ENCODE results near the gene ARID3A.
A peak's percentile ranks its signal among the peaks of the same experiment; 100 is the strongest.

The ARID3A gene

GRCh38 chr19:912181-913079 is 13.4 kb upstream of the ARID3A start:
- no peak for DNase-seq

GRCh38 chr19:913080-913748 is 12.6 kb upstream of the ARID3A start, which contains the start of gene R3HDM4:
Gene R3HDM4, minus strand, starts transcription at chr19:913219. Its CDS starts 62 bp downstream, at chr19:913157.
- peak; percentile 26 for DNase-seq

- no peak for DNase-seq
These were observed 9.1 kb upstream of the ARID3A start for GRCh38 chr19:916645-917322.

- no peak for DNase-seq
These were observed 8.3 kb upstream of the ARID3A start, which contains the start of gene KISS1R for GRCh38 chr19:917323-918151. Gene KISS1R, plus strand, starts transcription at chr19:917333. Its CDS starts 170 bp downstream, at chr19:917503.

GRCh38 chr19:918152-918437 is 7.7 kb upstream of the ARID3A start:
- no peak for DNase-seq

GRCh38 chr19:918481-919198 is 7.2 kb upstream of the ARID3A start:
- peak; percentile 42 for DNase-seq

- peak; percentile 77 for DNase-seq
These were observed 6.4 kb upstream of the ARID3A start for GRCh38 chr19:919199-920050.

GRCh38 chr19:920051-920864 is 5.6 kb upstream of the ARID3A start:
- peak; percentile 77 for DNase-seq

- no peak for DNase-seq
These were observed 1.2 kb upstream of the ARID3A start for GRCh38 chr19:924553-925086.

- peak; percentile 74 for DNase-seq
These were observed 729 bp upstream of the ARID3A start for GRCh38 chr19:925087-925525.

- no peak for DNase-seq
These were observed 421 bp downstream of the ARID3A start for GRCh38 chr19:926323-926588.

- DNase-seq: no peak
These were observed 935 bp downstream of the ARID3A start for GRCh38 chr19:926589-927350.

- no peak for DNase-seq
These were observed 1.5 kb downstream of the ARID3A start for GRCh38 chr19:927351-927779.

- DNase-seq: no peak
These were observed 2.1 kb downstream of the ARID3A start for GRCh38 chr19:927780-928401.

- DNase-seq: no peak
These were observed 2.8 kb downstream of the ARID3A start for GRCh38 chr19:928471-929202.

- DNase-seq: no peak
These were observed 3.5 kb downstream of the ARID3A start for GRCh38 chr19:929203-929890.

GRCh38 chr19:929891-930258 is 4.0 kb downstream of the ARID3A start:
- no peak for DNase-seq

Measured in NCI-H1105 (cell line).